ENCODE measurements around the gene NCCRP1.

The NCCRP1 gene

DNA sequence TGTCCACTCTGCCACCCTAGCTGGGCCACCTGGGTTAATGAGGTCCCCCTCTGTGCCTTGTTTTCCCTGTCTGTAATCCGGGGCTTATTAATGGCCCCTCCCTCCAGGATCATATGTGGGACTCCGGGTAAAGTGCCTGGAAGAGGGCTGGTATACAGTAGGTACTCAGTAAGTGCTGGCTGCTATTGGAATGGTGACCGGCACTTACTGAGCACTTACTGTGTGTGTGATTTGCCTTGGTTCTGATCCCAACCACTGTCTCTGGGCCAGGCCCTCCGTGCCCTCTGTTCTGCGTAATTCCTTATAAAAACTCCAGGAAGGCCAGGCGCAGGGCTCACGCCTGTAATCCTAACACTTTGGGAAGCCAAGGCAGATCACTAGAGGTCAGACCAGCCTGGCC, 30.9 kb upstream of the NCCRP1 start:
- DNase-seq = no peak

DNA sequence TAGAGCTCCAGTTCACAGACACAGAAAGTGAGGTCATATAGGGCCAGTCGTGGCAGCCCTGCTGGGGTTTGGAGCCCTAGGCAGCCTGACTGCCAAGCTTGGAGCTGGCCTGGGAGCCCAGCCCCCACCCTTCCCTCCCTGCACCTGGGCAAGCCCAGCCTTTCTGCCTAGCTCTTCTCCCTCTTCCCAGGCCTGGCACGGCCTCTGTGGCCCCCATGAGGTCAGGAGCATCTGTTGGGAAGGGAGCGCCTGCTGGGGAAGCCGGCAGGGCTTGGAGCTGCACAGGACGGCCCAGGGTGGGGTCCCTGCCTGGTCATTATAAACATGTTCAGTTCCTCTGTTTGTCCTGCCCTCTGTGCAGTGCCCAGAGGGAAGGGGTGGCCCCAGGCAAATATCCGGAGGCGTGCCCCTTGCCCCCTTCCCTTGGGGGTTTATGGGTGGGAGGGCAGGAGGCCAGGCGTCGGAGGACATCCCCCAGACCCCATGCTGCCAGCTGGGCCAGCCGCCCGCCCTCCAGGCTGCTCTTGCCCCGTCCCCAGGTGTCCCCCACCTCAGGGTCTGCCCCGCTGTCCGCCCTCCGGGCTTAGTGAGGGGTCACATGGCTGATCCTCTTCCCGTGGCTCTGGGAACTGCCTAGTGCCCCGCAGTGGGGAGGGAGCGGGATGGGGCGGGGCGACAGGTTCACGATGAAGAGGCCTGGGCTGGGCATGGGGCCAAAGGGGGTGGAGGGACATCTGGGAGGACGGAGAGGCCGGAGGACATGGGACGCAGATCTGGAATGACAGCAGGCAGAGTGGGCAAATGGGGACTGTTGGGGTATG, 30.0 kb upstream of the NCCRP1 start:
- DNase-seq = no peak

DNA sequence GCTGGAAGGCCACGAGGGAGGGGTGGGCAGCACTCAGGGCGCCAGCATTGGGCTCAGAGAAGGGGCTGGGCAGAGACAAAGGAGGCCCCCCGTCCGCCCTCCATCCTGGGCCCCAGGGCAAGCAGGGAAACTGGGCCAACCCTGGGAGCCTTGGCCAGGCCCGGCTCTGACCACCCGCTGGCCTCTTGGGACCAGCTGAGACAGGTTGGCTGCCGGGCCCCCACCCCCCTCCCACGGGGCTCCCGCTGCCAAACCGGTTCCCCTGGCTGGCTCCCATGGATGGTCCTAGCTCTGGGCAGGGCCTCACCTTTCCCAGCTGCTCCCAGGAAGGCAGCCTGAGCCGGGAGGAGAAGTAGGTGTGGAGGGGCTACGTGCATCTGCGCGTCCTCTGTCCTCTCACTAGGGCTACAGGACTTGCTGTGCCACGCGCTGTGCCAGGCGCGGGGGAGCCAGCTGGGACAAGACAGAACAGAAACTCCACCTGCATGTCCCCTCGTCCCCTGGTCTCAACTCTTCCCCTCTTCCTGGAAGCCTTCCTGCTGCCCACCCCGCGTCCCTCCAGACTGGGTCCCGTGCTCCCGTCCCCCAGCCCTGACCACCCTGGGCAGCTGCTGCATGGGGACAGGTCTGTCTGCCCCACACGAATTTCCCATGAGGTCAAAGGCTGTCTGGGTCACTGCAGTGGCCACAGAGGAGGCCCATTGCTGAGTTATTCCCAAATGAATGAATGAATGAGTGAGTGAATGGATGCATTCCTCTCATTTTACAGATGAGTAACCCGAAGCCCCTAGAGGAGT, 29.1 kb upstream of the NCCRP1 start:
- DNase-seq = no peak

DNA sequence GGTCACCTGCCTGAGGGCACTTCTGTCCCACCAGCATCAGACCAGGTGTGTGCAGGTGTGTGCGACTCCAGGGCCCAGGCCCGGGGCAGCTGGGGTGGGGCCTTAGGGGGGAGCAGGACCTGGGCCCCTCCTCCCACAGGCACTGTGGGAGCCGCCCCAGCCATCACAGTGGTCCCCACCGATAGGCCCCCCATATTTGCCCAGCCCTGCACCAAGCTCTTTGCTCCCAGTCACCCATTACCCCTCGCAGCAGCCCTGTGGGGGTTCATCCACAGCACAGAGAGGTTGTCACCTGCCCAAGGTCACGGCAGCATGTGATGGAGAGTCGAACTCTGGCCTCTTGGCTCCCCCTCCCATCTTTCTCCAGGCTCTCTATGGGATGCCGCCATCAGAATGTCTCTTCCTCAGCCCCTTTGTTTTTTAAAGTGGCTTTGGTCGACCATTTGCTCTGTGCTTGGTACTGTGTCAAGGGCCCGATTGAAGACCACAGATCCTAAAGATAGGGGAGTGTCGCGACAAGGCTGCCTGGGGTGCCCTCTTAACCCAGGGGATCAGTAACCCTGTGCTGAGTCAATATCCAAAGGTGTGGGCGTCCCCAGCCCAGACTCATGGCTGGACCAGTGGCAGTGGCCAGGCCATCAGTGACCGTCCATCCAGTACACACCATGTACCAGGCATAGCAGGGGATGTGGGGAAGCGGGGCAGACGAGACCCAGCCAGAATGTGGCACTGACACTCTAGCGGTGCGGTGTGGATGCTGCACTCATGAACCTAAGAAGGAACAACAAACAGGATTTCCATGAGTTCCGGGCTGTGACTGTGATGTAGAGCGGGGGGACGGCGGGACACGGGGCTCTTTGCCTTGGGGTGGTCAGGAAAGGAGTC, 28.3 kb upstream of the NCCRP1 start:
- DNase-seq = no peak

DNA sequence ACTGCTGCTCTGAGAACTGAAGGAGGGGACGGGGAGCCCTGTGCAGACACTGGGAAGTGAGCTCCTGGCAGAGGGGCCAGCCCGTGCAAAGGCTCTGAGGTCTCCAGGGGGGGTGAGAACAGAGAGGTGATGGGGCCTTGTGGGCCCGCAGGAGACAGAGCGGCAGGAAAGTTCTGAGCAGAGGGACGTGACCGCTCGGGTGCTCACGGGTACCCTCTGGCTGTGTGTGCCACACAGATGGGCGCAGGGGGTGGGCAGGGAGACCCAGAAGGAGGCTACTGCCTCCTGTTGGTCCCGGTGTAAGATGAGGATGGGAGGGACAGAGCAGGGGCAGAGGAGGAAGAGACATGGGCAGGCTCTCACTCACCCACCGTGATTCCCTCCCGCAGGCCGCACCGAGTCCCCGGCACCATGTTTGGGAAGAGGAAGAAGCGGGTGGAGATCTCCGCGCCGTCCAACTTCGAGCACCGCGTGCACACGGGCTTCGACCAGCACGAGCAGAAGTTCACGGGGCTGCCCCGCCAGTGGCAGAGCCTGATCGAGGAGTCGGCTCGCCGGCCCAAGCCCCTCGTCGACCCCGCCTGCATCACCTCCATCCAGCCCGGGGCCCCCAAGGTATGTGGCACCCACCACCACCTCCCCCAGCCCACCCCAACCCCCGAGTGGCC, 27.5 kb upstream of the NCCRP1 start:
- no peak for DNase-seq

DNA sequence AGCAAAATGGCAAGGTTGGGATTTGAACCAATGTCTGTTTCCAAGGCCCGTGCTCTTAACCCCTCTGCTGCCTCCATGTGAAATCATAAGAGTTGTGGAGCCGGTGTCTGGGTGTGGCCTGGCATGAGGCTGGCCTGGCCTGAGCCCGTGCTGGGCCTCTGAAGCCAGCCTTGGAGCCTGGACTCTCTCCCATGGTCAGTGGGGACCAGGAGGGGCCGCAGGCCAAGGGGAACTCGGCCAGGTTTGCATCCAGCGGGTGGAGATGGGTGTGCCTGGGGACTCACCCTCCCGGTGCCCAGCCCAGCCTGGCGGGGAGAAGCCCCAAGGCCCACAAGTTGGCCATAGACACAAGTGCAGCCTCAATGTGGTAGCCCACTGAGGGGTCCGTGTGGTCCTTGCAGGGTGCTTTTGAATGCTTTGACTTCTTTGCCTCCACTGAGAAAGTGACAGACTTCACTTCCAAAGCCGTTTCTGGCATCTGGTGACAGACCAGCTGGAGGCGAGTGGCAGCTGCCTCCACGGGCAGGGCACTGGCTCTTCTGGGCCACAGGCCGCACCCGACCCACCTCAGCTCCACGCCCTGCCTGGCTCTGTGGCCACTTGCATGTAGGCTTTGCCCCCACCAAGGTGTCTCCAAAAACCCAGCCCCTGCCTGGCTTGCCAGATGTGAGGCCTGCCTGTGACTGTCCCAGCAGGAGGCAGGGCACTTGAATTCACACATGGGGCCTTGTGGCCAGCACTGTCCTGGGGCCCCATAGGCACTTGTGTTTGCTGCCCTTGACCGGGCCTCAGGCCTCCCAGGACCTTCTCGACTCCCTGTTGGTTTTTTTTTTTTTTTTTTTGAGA, 26.2 kb upstream of the NCCRP1 start:
- DNase-seq = no peak

DNA sequence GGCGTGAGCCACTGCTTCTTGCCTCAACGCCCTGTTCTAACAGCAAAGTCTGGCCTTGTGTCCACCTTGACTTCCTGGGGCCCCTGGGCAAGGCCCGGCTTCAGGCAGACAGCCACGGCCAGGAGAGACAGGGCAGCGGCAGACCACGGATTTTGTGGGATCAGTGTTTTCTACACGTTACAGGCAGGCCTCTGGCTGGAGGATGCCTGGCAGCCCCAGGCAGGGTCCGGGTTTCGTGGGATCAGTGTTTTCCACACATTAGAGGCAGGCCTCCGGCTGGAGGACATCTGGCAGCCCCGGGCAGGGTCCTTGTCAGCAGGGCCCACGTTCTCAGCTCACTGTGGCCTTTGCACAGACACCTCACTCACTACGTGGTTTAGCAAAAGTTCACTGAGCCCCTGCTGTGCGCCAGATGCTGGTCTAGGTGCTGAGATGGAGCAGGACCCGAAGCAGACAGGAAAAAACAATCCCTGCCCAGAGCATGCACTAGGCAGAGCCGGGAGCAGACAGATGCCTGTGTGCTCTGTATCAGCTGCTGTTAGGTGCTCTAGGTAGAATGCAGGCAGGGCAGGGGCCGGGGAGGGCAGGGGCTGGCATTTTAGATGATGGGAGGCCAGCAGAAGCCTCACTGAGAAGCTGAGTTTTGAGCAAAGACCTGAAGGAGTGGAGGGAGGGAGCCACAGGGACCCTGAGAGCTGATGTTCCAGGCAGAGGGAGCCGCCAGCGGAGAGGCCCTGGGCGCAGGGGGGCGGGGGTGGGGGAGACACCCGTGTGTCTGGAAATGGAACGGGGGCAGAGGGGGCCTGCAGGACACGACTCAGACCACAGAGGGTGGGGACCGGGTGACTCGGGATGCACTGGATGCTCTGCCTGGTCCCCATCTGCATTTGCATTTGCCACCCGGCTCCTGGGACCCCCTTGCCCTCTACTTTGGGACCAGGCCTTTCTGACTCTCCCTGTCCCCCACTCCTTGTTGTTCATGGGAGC, 25.0 kb upstream of the NCCRP1 start:
- no peak for DNase-seq

DNA sequence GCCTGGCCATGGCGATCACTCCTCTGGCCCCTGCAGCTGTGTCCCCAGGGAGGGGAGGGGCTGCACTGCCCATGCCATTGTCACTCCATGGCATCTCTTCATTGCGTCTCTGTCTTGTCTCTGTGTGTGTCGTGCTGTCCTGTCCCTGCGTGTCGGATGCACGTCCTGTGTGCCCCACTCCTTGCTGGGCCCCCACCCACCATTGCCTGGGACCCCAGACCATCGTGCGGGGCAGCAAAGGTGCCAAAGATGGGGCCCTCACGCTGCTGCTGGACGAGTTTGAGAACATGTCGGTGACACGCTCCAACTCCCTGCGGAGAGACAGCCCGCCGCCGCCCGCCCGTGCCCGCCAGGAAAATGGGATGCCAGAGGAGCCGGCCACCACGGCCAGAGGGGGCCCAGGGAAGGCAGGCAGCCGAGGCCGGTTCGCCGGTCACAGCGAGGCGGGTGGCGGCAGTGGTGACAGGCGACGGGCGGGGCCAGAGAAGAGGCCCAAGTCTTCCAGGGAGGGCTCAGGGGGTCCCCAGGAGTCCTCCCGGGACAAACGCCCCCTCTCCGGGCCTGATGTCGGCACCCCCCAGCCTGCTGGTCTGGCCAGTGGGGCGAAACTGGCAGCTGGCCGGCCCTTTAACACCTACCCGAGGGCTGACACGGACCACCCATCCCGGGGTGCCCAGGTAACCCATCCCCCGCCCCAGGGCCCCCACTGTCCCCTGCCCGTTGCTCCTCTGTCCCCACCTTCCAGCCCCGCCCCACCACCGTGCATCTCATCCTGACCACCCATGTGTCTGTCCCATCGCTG, 23.9 kb upstream of the NCCRP1 start:
- DNase-seq = no peak

DNA sequence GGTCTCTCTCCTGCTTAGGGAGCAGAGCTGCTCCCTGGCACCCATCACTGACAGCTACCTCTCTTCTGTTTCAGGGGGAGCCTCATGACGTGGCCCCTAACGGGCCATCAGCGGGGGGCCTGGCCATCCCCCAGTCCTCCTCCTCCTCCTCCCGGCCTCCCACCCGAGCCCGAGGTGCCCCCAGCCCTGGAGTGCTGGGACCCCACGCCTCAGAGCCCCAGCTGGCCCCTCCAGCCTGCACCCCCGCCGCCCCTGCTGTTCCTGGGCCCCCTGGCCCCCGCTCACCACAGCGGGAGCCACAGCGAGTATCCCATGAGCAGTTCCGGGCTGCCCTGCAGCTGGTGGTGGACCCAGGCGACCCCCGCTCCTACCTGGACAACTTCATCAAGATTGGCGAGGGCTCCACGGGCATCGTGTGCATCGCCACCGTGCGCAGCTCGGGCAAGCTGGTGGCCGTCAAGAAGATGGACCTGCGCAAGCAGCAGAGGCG, 23.2 kb upstream of the NCCRP1 start:
- no peak for DNase-seq

DNA sequence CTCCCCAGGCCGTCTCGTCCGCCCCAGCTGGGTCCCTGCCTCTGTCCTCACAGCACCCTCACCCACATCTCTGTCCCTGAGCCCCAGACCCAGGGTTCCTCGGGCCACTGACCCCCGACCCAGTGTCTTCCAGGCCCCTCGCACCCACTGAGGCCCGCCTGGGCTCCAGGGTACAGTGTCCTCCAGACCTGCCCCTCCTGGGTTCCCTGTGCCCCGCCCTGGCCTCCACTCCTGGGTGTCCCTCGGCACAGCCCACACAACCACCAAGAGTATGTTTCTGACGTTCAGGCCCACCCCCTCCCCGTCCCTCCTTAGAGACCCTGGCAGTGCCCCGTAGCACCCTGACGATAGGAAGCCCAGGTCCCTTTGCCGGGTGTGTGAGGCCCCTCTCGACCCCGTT, 22.6 kb upstream of the NCCRP1 start:
- no peak for DNase-seq

DNA sequence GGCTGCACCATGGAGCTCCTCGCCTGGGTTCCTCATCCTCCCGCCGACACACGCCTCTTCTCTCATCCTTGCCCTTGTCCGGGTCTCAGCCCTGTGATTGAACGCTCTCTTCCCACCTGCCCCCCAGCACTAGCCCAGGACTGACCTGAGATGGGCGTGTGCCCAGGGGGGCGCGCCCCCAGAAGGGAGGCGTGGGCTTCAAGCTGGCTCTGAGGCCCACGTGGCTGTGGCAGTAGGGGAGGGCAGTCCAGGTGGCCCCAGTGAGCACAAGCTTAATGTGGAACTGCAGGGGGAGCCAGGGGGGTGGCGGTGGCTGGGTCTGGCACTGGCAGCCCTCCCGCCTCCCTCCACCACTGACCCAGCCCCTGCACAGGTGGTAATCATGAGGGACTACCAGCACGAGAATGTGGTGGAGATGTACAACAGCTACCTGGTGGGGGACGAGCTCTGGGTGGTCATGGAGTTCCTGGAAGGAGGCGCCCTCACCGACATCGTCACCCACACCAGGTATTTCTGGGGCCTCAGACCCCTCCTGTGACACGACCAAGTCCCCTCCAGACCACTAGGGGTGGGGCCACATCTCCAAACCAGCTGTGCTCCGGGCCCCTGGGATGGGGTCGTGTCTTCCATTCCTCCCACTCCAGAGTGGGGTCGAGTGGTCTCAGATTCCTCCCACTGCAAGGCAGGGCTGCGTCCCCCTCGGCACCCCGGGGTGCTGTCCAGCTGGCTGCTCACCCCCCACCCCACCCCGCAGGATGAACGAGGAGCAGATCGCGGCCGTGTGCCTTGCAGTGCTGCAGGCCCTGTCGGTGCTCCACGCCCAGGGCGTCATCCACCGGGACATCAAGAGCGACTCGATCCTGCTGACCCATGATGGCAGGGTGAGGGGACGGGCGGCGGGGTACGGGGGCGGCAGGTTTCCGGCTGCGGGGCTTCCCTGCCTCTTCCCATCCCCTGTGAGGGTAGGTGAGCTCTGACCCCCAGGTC, 21.9 kb upstream of the NCCRP1 start:
- no peak for DNase-seq

DNA sequence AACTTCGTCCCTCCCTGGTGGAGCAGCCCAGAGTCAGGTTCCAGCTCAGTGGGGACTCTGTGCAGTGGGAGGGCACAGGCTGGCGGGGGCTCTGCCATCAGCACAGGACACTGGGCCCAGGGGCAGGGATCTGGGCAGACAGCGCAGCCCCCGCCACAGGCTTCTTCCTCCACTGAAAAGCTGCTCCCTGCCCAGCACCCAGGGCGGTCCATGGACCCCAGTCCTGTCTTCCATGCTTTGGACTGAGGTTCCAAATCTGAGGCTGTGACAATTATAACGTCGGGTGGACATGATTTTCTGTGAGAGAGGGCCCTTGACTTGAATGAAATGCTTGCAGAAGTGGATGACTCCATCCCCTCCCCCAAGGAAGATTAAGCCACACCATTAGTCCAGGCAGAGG, 21.2 kb upstream of the NCCRP1 start:
- no peak for DNase-seq

DNA sequence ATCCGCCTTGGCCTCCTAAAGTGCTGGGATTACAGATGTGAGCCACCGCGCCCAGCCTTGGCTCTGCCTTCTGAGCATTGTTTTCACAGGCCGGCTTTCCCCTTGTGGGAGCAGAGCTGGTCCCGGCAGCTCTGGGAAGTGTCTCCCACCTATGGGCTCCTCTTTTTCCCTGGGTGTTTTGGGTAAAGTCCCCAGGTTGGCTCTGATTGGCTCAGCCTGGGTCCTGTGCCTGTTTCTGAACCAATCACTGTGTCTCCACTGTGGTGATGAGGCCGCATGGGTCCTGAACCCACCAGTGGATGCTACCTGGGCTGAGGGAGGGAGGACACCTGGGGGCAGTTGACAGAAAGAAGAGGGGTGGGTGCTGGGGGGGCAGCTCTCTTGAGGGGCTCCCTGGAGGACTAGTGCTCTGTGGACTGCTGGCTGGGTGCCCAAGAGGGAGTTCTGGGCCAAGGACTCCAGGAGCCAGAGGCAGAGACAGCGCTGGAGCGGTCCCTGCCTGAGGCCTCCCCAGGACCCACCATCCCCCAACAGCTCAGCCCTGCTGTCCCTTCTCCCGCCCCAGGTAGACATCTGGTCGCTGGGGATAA, 19.6 kb upstream of the NCCRP1 start:
- no peak for DNase-seq

DNA sequence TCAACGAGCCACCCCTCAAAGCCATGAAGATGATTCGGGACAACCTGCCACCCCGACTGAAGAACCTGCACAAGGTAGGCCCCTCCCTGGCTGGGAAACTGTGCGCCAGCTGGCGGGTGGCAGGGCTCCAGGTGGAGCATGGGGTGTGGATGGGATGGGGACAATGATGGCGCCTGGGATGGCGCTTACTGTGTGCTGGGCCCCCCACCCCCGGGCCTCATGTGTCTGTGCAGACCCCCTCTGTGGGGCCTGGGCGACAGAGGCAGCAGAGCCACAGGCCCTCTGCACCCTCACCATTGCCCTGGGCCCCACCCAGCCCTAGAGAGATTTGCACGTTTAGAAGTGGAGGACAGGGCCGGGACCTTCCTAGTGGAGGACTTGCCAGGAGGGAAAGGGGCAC, 19.0 kb upstream of the NCCRP1 start:
- DNase-seq = no peak

DNA sequence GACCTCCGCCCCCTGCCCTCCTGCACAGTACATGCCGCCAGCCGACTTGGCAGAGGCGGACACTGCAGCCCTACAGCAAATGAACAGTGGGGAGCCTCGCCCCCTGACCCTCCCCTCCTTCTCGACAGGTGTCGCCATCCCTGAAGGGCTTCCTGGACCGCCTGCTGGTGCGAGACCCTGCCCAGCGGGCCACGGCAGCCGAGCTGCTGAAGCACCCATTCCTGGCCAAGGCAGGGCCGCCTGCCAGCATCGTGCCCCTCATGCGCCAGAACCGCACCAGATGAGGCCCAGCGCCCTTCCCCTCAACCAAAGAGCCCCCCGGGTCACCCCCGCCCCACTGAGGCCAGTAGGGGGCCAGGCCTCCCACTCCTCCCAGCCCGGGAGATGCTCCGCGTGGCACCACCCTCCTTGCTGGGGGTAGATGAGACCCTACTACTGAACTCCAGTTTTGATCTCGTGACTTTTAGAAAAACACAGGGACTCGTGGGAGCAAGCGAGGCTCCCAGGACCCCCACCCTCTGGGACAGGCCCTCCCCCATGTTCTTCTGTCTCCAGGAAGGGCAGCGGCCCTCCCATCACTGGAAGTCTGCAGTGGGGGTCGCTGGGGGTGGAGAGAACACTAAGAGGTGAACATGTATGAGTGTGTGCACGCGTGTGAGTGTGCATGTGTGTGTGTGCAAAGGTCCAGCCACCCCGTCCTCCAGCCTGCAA, 18.3 kb upstream of the NCCRP1 start:
- no peak for DNase-seq

DNA sequence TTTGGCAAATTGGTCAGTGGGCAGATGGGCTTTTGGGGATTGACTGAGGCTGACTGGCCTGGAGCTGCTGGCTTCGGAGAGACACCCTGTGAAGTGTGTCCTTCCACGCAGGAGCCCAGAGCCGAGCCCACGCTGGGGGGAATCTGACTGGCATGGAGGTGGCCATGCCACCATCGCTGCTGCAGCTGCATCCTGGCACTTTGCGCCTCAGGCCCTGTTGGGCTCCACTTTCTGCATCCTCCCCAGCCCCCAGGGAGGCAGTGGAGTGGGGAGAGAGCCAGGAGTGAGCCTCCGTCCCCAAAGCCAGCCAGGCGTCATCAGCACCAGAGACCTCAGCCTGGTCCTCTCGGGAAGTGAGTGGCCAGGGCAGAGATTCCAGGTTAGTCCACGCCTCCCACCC, 17.0 kb upstream of the NCCRP1 start:
- DNase-seq = no peak

DNA sequence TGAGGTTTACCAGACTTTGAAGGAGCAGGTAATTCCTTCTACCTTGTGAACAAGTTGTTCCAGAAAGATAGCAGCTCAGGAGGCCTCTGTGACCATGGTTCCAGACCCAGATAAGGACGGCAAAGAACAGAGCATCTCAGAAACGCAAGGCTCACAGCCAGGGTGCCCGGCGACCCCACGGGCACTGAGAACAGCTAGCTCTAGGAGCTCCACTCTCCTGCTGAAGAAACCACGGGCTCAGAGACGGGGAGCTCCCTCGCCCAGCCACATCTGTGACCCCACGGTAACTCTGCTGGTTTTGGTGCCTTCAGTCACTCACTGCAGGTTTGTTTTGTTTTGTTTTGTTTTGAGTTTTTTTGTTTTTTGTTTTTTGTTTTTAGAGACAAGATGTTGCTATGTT, 16.0 kb upstream of the NCCRP1 start:
- DNase-seq = no peak
